Bronchial epithelial cell (primary cell): ENCODE measurements around the gene SH2B3. TPM values are rescaled to one million over a fixed set of nuclear protein-coding genes. Genes with fewer than 3 reads are reported as not detected.
"Not testable (repeated sequence)": the region's sequence is repeated elsewhere in the genome, so short reads cannot be mapped to it uniquely, and the experiment has no call there.

ENCODE experiments used
- DNase-seq: peaks from one replicate; pipeline ENCODE4 v3.0.0-alpha.2; 2010; ENCODE audit warnings: low read depth
- FAIRE-seq: peaks from 2 replicates; lab custom pipeline; 2011; peaks lifted over from hg19 to GRCh38; lab: Jason Lieb, UNC
- H3K27me3 ChIP-seq: 2 replicates; pipeline ENCODE4 v1.5.1; 2011; ENCODE audit warnings: low read length; ENCODE audit not compliant: control insufficient read depth, insufficient read depth
- H3K36me3 ChIP-seq: 2 replicates; pipeline ENCODE4 v1.5.1; 2011; ENCODE audit warnings: low read length; ENCODE audit not compliant: control insufficient read depth, insufficient read depth
- H3K4me3 ChIP-seq: 2 replicates; pipeline ENCODE4 v1.5.1; 2011; ENCODE audit warnings: mild to moderate bottlenecking, low read depth, low read length, control low read depth
- CTCF ChIP-seq: IDR thresholded peaks from 2 replicates; pipeline ENCODE4 v1.5.1; 2011; ENCODE audit warnings: mild to moderate bottlenecking, moderate library complexity, low read length, control low read depth, inconsistent platforms; ENCODE audit not compliant: insufficient read depth, severe bottlenecking
- total RNA-seq: library from RNA; depleted of rRNA; stranded (reverse); fragments of >200 nt; gene quantifications from 2 replicates; pipeline ENCODE4 v1.2.1, GENCODE V29; 2014

SH2B3 gene
- total RNA-seq, 1 donor from 2014 or later: 2.4 TPM

GRCh38 chr12:111367661-111368221, 38.0 kb upstream of the SH2B3 start:
- no peak for TF ChIP-seq CTCF
- peaks cover 1% of the 10 kb centered on the region for H3K36me3 ChIP-seq

GRCh38 chr12:111368291-111368787, 37.4 kb upstream of the SH2B3 start:
- no peak for TF ChIP-seq CTCF
- H3K36me3 ChIP-seq: peaks cover 1% of the 10 kb centered on the region
- H3K4me3 ChIP-seq: peak overlapping the region; percentile 80
- FAIRE-seq (no peak), DNase-seq (no peak)
- no peaks in the 10 kb centered on the region for H3K27me3 ChIP-seq

More at GRCh38 chr12:111367661-111368221, 38.0 kb upstream of the SH2B3 start:
- H3K4me3 ChIP-seq: no peak overlapping the region
- FAIRE-seq (no peak), DNase-seq (no peak)
- H3K27me3 ChIP-seq: no peaks in the 10 kb centered on the region

- DNase-seq: peak; percentile 68
Observed at GRCh38 chr12:111368788-111369495, 36.8 kb upstream of the SH2B3 start, which contains the start of gene PHETA1. PHETA1 (minus strand) TSS chr12:111369095; CDS start chr12:111363427, 5,668 bp downstream.

GRCh38 chr12:111369496-111370220, 36.1 kb upstream of the SH2B3 start:
- Histone ChIP-seq H3K27me3 (no peaks in the 10 kb centered on the region), H3K4me3 (peak overlapping the region; percentile 80), H3K36me3 (peaks cover 1% of the 10 kb centered on the region)
- TF ChIP-seq CTCF: no peak
- no peak for DNase-seq
- no peak for FAIRE-seq

More at GRCh38 chr12:111368788-111369495, 36.8 kb upstream of the SH2B3 start, which contains the start of gene PHETA1:
- FAIRE-seq: no peak
- Histone ChIP-seq H3K4me3 (peak within 1 kb of the TSS; percentile 80), H3K36me3 (peaks cover 1% of the 10 kb centered on the region), H3K27me3 (no peaks in the 10 kb centered on the region)
- TF ChIP-seq CTCF: no peak

- H3K27me3 ChIP-seq, H3K4me3 ChIP-seq, H3K36me3 ChIP-seq, DNase-seq, FAIRE-seq: not testable (repeated sequence)
Observed at GRCh38 chr12:111373231-111373630, 32.5 kb upstream of the SH2B3 start.

GRCh38 chr12:111377440-111377839, 28.3 kb upstream of the SH2B3 start:
- no peak overlapping the region for H3K4me3 ChIP-seq
- no peak for TF ChIP-seq CTCF
- peaks cover 2% of the 10 kb centered on the region for H3K27me3 ChIP-seq
- no peaks in the 10 kb centered on the region for H3K36me3 ChIP-seq
- FAIRE-seq: no peak
- DNase-seq: no peak
